Astrocyte of the spinal cord (primary cell): ENCODE measurements around the gene RANGAP1.

Experiments used
- DNase-seq: peaks from one replicate; pipeline ENCODE4 v3.0.0; 2011; ENCODE audit warnings: low read depth, low spot score
- H3K4me3 ChIP-seq: 2 replicates; pipeline ENCODE4 v1.5.1; 2011; ENCODE audit warnings: low read depth, mild to moderate bottlenecking, low read length, moderate library complexity
- CTCF ChIP-seq: IDR thresholded peaks from 2 replicates; pipeline ENCODE4 v1.5.1; 2012; ENCODE audit warnings: low read depth, mild to moderate bottlenecking, low read length, inconsistent platforms
- in situ Hi-C: cut with HindIII; loops from 2 replicates; pipeline ENCODE4 v1.10.0; 2017; ENCODE audit warnings: low sequenced_read_pairs

RANGAP1 gene

DNA sequence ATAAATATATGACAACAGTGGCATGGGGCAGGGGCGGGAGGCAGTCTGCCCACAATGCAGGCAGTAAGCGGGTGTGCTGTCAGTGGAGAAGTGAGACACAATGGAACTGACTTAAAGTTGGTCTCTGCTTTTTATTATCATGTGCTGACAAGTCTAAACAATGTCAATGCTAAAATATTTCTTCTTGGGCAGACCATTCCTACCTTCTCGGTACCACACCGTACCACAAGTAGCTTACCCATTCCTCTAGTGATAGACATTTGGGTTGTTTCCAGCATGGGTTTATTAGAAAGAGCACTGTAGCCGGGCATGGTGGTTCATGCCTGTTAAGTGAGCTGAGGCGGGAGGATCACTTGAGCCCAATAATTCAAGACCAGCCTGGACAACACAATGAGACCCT lies 42.6 kb downstream of the RANGAP1 start:
- DNase-seq = no peak
- in situ Hi-C loops = no loop called here
- no peak for TF ChIP-seq CTCF
- H3K4me3 ChIP-seq = no peak overlapping the region

DNA sequence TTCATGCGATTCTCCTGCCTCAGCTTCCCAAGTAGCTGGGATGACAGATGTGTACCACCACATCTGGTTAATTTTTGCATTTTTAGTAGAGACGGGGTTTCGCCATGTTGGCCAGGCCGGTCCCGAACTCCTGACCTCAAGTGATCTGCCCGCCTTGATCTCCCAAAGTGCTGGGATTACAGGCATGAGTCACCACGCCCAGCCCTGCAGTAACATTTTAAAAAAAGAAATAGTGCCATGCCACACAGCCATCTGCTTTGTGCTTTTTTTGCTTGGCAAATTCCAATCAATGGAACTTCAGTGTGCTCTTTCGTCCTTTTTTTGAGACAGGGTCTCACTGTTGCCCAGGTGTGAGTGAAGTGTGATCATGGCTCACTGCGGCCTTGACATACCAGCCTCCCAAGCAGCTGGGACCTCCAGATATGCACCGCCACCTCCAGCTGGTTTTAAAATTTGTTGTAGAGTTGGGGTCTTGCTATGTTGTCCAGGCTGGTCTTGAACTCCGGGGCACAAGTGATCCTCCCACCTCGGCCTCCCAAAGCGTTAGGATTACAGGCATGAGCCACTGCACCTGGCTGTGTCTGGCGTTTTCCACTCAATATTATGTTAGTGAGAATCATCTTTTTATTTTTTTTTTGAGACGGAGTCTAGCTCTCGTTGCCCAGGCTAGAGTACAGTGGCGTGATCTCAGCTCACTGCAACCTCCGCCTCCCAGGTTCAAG lies 43.4 kb downstream of the RANGAP1 start:
- no peak for TF ChIP-seq CTCF
- no peak for DNase-seq
- H3K4me3 ChIP-seq = no peak overlapping the region
- in situ Hi-C loops = no loop called here

- no peak overlapping the region for H3K4me3 ChIP-seq
- no peak for TF ChIP-seq CTCF
- no peak for DNase-seq
- in situ Hi-C loops = no loop called here
These were observed 44.8 kb downstream of the RANGAP1 start for GRCh38 chr22:41241133-41241676.

GRCh38 chr22:41240377-41241132 lies 45.4 kb downstream of the RANGAP1 start, which contains the start of gene CHADL:
CHADL (minus strand) TSS chr22:41240931; CDS start chr22:41240881, 50 bp downstream.
- H3K4me3 ChIP-seq = no peak within 1 kb of the TSS
- DNase-seq = no peak
- in situ Hi-C loops = no loop called here
- TF ChIP-seq CTCF = no peak

- TF ChIP-seq CTCF = no peak
- H3K4me3 ChIP-seq = no peak overlapping the region
- in situ Hi-C loops = no loop called here
- no peak for DNase-seq
These were observed 46.4 kb downstream of the RANGAP1 start for GRCh38 chr22:41239443-41240128.

GRCh38 chr22:41238570-41239442 lies 47.2 kb downstream of the RANGAP1 start:
- no peak for DNase-seq
- TF ChIP-seq CTCF = no peak
- no peak overlapping the region for H3K4me3 ChIP-seq
- in situ Hi-C loops = no loop called here
